Measurements from ENCODE around the gene ALKBH8. TPM values are rescaled to one million over a fixed set of nuclear protein-coding genes. Genes with fewer than 3 reads are reported as not detected.

Gene ALKBH8
- total and polyA plus RNA-seq, 2 of the 8 experiments (the other 6 are each of a cell fraction or from before 2014, with no cell fraction given), result 3.6 to 11.9 TPM

GRCh38 chr11:107605061-107606006 is 39.8 kb upstream of the ALKBH8 start (continued):
- TF ChIP-seq CBX5 (IDR thresholded peaks at IDR 0.05; ENCODE audit: low read depth, low read length) (no peak), CEBPB (IDR thresholded peaks at IDR 0.05; ENCODE audit: low read depth, low read length) (peak; percentile 80; the same call in 1 of the 2 replicates), CTCF (IDR thresholded peaks at IDR 0.05; ENCODE audit: control extremely low read depth in 1 of 3, insufficient read depth in 1 of 3, low read depth in 1 of 3, low read length in 3 of 3) (peak in 2 of 3 experiments; percentile 20 to 25; a peak in 2 of 4 replicates)
